Activated CD8-positive, alpha-beta memory T cell treated with anti-CD3 and anti-CD28 coated beads, Interleukin-2, amount 50 U/mL, for 24 hours (primary cell): ENCODE results near the gene LRRK2.
"Not testable (repeated sequence)": the region's sequence is repeated elsewhere in the genome, so short reads cannot be mapped to it uniquely, and the experiment has no call there.

Experiments
- DNase-seq: peaks from one replicate; pipeline ENCODE4 v3.0.0-alpha.2; 2020; ENCODE audit errors: extremely low read depth

The LRRK2 gene

GRCh38 chr12:40248585-40249297, 23.9 kb downstream of the LRRK2 start:
- DNase-seq = no peak

GRCh38 chr12:40250652-40251051, 25.9 kb downstream of the LRRK2 start:
- DNase-seq = not testable (repeated sequence)

GRCh38 chr12:40253936-40254335, 29.1 kb downstream of the LRRK2 start:
- DNase-seq = no peak

GRCh38 chr12:40254455-40255085, 29.8 kb downstream of the LRRK2 start:
- no peak for DNase-seq

GRCh38 chr12:40258371-40258770, 33.6 kb downstream of the LRRK2 start:
- DNase-seq = no peak

- no peak for DNase-seq
Observed at GRCh38 chr12:40261937-40262336, 37.1 kb downstream of the LRRK2 start.

GRCh38 chr12:40262657-40263056, 37.9 kb downstream of the LRRK2 start:
- no peak for DNase-seq

- DNase-seq = no peak
Observed at GRCh38 chr12:40263616-40264409, 39.0 kb downstream of the LRRK2 start.

GRCh38 chr12:40271981-40272664, 47.3 kb downstream of the LRRK2 start:
- DNase-seq = no peak

GRCh38 chr12:40281791-40282364, 57.1 kb downstream of the LRRK2 start:
- no peak for DNase-seq

GRCh38 chr12:40286583-40286982, 61.8 kb downstream of the LRRK2 start:
- no peak for DNase-seq

- no peak for DNase-seq
Observed at GRCh38 chr12:40287369-40287975, 62.7 kb downstream of the LRRK2 start.

GRCh38 chr12:40292788-40293429, 68.1 kb downstream of the LRRK2 start:
- DNase-seq = no peak

- no peak for DNase-seq
Observed at GRCh38 chr12:40298341-40298740, 73.5 kb downstream of the LRRK2 start.

GRCh38 chr12:40300490-40300889, 75.7 kb downstream of the LRRK2 start:
- DNase-seq = no peak

GRCh38 chr12:40309001-40309400, 84.2 kb downstream of the LRRK2 start:
- no peak for DNase-seq

- DNase-seq = no peak
Observed at GRCh38 chr12:40310211-40310610, 85.4 kb downstream of the LRRK2 start.

- no peak for DNase-seq
Observed at GRCh38 chr12:40312196-40312595, 87.4 kb downstream of the LRRK2 start.

GRCh38 chr12:40312982-40313576, 88.3 kb downstream of the LRRK2 start:
- no peak for DNase-seq

GRCh38 chr12:40313928-40314327, 89.1 kb downstream of the LRRK2 start:
- no peak for DNase-seq
